Ramos (cell line): ENCODE results near the gene UGT1A7.

Experiments
- in situ Hi-C: fragments of 300-500 bp; cut with MboI; formaldehyde crosslinking; loops from one replicate; pipeline ENCODE4 v1.14.3; 2022; ENCODE audit warnings: low sequenced_read_pairs; ENCODE audit not compliant: unreplicated experiment

The UGT1A7 gene

GRCh38 chr2:233813236-233814055 lies 131.7 kb downstream of the UGT1A7 start:
- in situ Hi-C loops: no loop called here

GRCh38 chr2:233814056-233814835 lies 132.5 kb downstream of the UGT1A7 start:
- in situ Hi-C loops: no loop called here

- in situ Hi-C loops: no loop called here
Measured at GRCh38 chr2:233815861-233816260, 134.2 kb downstream of the UGT1A7 start.

- in situ Hi-C loops: no loop called here
Measured at GRCh38 chr2:233816334-233816733, 134.6 kb downstream of the UGT1A7 start.

- in situ Hi-C loops: no loop called here
Measured at GRCh38 chr2:233816771-233817170, 135.1 kb downstream of the UGT1A7 start.

GRCh38 chr2:233817361-233817911 lies 135.7 kb downstream of the UGT1A7 start:
- in situ Hi-C loops: no loop called here

- in situ Hi-C loops: no loop called here
Measured at GRCh38 chr2:233817995-233818638, 136.4 kb downstream of the UGT1A7 start.

- in situ Hi-C loops: no loop called here
Measured at GRCh38 chr2:233818639-233819621, 137.2 kb downstream of the UGT1A7 start.

GRCh38 chr2:233819884-233820773 lies 138.4 kb downstream of the UGT1A7 start:
- in situ Hi-C loops: no loop called here

GRCh38 chr2:233820774-233821105 lies 139.0 kb downstream of the UGT1A7 start:
- in situ Hi-C loops: no loop called here

GRCh38 chr2:233821196-233821595 lies 139.5 kb downstream of the UGT1A7 start:
- in situ Hi-C loops: no loop called here

- in situ Hi-C loops: no loop called here
Measured at GRCh38 chr2:233821709-233822100, 140.0 kb downstream of the UGT1A7 start.

- in situ Hi-C loops: no loop called here
Measured at GRCh38 chr2:233822101-233822771, 140.5 kb downstream of the UGT1A7 start.
